ENCODE measurements around the gene RPRD2. TPM values are rescaled to one million over a fixed set of nuclear protein-coding genes. Genes with fewer than 3 reads are reported as not detected.
A peak's percentile ranks its signal among the peaks of the same experiment; 100 is the strongest.
"Not testable (repeated sequence)": the region's sequence is repeated elsewhere in the genome, so short reads cannot be mapped to it uniquely, and the experiment has no call there.

Gene RPRD2
- 10 to 100 TPM; 20.6 to 31.4 TPM for total RNA-seq

DNA sequence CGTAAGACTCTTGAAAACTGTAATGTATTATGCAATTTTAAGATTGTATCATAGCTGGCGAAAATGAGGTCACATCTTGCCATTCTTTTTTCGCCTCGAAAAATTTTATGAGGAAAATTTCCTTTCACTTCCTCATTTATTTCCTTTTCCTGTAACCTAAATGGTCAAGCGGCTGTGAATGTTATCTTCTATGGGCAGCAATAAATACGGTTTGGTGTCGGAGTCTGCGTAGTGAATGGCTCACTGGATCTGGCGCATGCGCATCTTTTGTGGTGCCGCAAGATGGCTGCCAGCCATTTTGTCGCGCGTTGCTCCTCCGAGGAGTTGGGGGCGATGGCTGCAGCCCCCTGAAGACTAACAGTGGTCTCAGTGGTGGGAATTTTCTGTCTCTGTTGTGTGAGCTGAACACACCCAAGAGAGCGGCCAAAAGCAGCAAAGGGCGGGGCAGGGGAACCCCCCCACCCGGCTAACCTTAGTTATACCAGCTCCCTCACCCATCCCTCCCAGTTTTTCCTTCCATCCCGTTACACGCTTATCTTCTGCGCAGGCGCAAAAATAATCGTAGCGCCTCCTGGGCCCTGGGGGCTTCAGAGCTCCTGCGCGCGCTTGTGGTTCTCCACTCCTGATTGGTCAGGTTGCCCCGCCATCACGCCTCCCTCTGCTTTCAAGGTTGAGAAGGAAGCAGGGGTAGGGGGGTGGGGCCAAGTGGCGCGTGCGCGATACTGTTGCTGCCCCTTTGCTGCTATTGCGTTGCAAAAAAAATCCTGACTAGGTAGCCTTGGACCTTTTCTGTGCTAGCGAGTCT is at the start of gene RPRD2:
Gene RPRD2 (plus strand): TSS at position 722 of the 805 bp plus-strand sequence. CDS start 568 bp downstream, outside the sequence.
- intact Hi-C loops (cut with DNase I) = loop anchor here (10.0 kb wide), 1 partner anchor 191 kb away; no protein-coding TSS in a partner anchor
- Histone ChIP-seq H3K4me1 (replicated peaks) (no peaks in the 10 kb centered on the region), H3K4me3 (peak within 1 kb of the TSS; percentile 70 to 75), H3K27me3 (replicated peaks; ENCODE audit: insufficient read depth) (no peaks in the 10 kb centered on the region), H3K27ac (peak within 1 kb of the TSS; percentile 87 to 98), H3K36me3 (no peaks in the 10 kb centered on the region), H3K9me3 (no peaks in the 10 kb centered on the region)
- DNase-seq (ENCODE audit: low spot score) = peak; percentile 99
- under 1% methylated on average over 36 of the region's 36 CpGs for WGBS
- TF ChIP-seq, protein P1, sequence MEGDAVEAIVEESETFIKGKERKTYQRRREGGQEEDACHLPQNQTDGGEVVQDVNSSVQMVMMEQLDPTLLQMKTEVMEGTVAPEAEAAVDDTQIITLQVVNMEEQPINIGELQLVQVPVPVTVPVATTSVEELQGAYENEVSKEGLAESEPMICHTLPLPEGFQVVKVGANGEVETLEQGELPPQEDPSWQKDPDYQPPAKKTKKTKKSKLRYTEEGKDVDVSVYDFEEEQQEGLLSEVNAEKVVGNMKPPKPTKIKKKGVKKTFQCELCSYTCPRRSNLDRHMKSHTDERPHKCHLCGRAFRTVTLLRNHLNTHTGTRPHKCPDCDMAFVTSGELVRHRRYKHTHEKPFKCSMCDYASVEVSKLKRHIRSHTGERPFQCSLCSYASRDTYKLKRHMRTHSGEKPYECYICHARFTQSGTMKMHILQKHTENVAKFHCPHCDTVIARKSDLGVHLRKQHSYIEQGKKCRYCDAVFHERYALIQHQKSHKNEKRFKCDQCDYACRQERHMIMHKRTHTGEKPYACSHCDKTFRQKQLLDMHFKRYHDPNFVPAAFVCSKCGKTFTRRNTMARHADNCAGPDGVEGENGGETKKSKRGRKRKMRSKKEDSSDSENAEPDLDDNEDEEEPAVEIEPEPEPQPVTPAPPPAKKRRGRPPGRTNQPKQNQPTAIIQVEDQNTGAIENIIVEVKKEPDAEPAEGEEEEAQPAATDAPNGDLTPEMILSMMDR (IDR thresholded peaks at IDR 0.05) = no peak
- peak; percentile 91 for TF ChIP-seq POLR2AphosphoS5 (IDR thresholded peaks at IDR 0.05)
- TF ChIP-seq POLR2A (IDR thresholded peaks at IDR 0.05) = peak; percentile 37

DNA sequence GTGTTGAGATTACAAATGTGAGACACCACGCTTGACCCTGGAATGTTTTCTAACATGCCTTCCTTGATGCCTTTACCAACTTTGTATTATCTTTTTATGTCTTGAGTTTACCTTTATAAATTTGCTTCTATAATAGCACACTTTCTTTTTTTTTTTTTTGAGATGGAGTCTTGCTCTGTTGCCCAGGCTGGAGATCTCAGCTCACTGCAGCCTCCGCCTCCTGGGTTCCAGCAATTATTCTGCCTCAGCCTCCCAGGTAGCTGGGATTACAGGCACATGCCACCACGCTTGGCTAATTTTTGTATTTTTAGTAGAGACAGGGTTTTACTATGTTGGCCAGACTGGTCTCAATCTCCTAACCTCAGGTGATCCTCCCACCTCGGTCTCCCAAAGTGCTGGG is 49.3 kb upstream of the RPRD2 start:
- H3K4me3 ChIP-seq = not testable (repeated sequence)

DNA sequence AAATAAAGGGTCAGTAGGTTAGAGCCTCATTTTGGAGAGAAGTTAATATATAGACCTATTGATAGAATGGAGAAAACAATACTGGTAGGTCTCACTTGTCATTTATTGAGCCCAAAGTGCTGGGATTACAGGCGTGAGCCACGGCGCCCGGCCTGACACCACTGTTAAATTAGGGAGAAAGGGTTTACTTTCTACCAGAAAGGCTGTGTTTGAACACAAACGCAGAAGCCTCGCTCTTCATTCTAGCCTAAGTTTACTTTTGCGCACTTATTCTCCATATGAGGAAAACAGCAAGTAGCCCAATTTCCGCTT is 43.3 kb upstream of the RPRD2 start:
- intact Hi-C loops (cut with DNase I) = no loop called here
- Histone ChIP-seq H3K36me3 (no peaks in the 10 kb centered on the region), H3K4me1 (replicated peaks) (no peaks in the 10 kb centered on the region), H3K4me3 (peak overlapping the region; percentile 67 to 69), H3K27ac (peak overlapping the region; percentile 78 to 90), H3K27me3 (replicated peaks; ENCODE audit: insufficient read depth) (no peaks in the 10 kb centered on the region), H3K9me3 (no peaks in the 10 kb centered on the region)
- DNase-seq (ENCODE audit: low spot score) = no peak
- WGBS = 83% methylated on average over 8 of the region's 8 CpGs
- TF ChIP-seq POLR2AphosphoS5 (IDR thresholded peaks at IDR 0.05) (no peak), POLR2A (IDR thresholded peaks at IDR 0.05) (no peak)
- TF ChIP-seq, protein P1 (IDR thresholded peaks at IDR 0.05) = no peak

More for the DNA sequence above, 49.3 kb upstream of the RPRD2 start:
- H3K9me3 ChIP-seq; DNase-seq (ENCODE audit: low spot score); H3K4me1 ChIP-seq (replicated peaks); H3K36me3 ChIP-seq; intact Hi-C loops (cut with DNase I); H3K27me3 ChIP-seq (replicated peaks; ENCODE audit: insufficient read depth); H3K27ac ChIP-seq: not testable (repeated sequence)
- WGBS = 90% methylated on average over 4 of the region's 4 CpGs

DNA sequence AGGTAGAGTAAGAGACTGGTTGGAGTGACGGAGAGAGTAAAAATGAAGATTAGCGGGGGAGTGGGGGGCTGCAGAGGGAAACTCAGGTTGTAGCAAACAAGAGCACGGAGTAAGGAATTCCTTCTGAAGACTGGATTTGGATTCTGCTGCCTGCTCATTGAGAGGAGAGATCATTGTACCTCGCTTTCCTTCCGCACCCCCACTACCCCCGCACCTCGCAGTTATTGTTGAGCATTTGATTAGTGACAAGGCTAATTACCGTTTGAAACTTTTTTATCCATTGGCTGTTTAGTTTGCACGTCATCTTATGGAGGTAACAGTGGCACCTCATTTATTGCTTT is 42.2 kb upstream of the RPRD2 start:
- H3K9me3 ChIP-seq = no peaks in the 10 kb centered on the region
- H3K27me3 ChIP-seq (replicated peaks; ENCODE audit: insufficient read depth) = no peaks in the 10 kb centered on the region
- no peaks in the 10 kb centered on the region for H3K4me1 ChIP-seq (replicated peaks)
- H3K27ac ChIP-seq = peak overlapping the region; percentile 78 to 90
- under 1% methylated on average over 9 of the region's 9 CpGs for WGBS
- intact Hi-C loops (cut with DNase I) = no loop called here
- no peak for TF ChIP-seq POLR2A (IDR thresholded peaks at IDR 0.05)
- TF ChIP-seq, protein P1 (IDR thresholded peaks at IDR 0.05) = no peak
- no peak for DNase-seq (ENCODE audit: low spot score)
- H3K4me3 ChIP-seq = peak overlapping the region; percentile 67 to 69
- peaks cover 0 to 3% of the 10 kb centered on the region in 2 donors for H3K36me3 ChIP-seq

DNA sequence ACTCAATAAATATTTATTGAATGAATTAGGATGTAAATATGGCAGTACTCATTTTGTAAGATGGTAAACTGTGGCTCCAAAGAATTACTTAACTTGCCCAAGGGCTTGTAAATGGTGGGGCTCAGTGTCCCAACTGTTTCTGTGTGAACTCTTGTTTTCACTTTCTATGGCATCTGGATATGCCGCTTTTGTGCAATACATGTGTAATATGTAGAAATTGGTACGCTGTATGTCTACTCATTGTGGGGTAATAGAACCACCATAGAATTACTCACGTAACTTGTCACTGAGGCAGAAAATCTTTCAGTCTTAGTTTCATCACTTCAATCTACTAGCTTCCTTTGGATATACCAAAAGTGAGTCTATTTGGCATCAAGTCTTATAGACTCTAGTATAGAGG is 41.6 kb upstream of the RPRD2 start:
- no peak for DNase-seq (ENCODE audit: low spot score)
- intact Hi-C loops (cut with DNase I) = no loop called here
- Histone ChIP-seq H3K4me1 (replicated peaks) (no peaks in the 10 kb centered on the region), H3K27me3 (replicated peaks; ENCODE audit: insufficient read depth) (no peaks in the 10 kb centered on the region), H3K36me3 (peaks cover 0 to 3% of the 10 kb centered on the region in 2 donors), H3K9me3 (no peaks in the 10 kb centered on the region), H3K27ac (peak overlapping the region in 1 of 2 donors; percentile 78), H3K4me3 (peak overlapping the region; percentile 67 to 69)
- TF ChIP-seq POLR2AphosphoS5 (IDR thresholded peaks at IDR 0.05) (no peak), POLR2A (IDR thresholded peaks at IDR 0.05) (no peak)
- TF ChIP-seq, protein P1 (IDR thresholded peaks at IDR 0.05) = no peak
- WGBS = 94% methylated on average over 3 of the region's 3 CpGs
